Measurements from ENCODE around the gene NXNL1.
"Not testable (repeated sequence)": the region's sequence is repeated elsewhere in the genome, so short reads cannot be mapped to it uniquely, and the experiment has no call there.

NXNL1 gene

GRCh38 chr19:17486545-17487240 lies 26.0 kb upstream of the NXNL1 start:
- no peak overlapping the region for H3K4me3 ChIP-seq (ENCODE audit: low read depth, low read length)

GRCh38 chr19:17484520-17485185 lies 23.9 kb upstream of the NXNL1 start:
- no peak overlapping the region for H3K4me3 ChIP-seq (ENCODE audit: low read depth, low read length)

- no peak overlapping the region for H3K4me3 ChIP-seq (ENCODE audit: low read depth, low read length)
Measured at GRCh38 chr19:17483605-17484002, 22.9 kb upstream of the NXNL1 start.

GRCh38 chr19:17482877-17483604 lies 22.3 kb upstream of the NXNL1 start:
- H3K4me3 ChIP-seq (ENCODE audit: low read depth, low read length): no peak overlapping the region

GRCh38 chr19:17481986-17482385 lies 21.3 kb upstream of the NXNL1 start:
- no peak overlapping the region for H3K4me3 ChIP-seq (ENCODE audit: low read depth, low read length)

GRCh38 chr19:17479325-17479791 lies 18.6 kb upstream of the NXNL1 start:
- no peak overlapping the region for H3K4me3 ChIP-seq (ENCODE audit: low read depth, low read length)

- H3K4me3 ChIP-seq (ENCODE audit: low read depth, low read length): no peak overlapping the region
Measured at GRCh38 chr19:17475541-17476115, 14.9 kb upstream of the NXNL1 start.

GRCh38 chr19:17475011-17475540 lies 14.3 kb upstream of the NXNL1 start:
- not testable (repeated sequence) for H3K4me3 ChIP-seq (ENCODE audit: low read depth, low read length)

GRCh38 chr19:17473041-17473440 lies 12.3 kb upstream of the NXNL1 start:
- no peak overlapping the region for H3K4me3 ChIP-seq (ENCODE audit: low read depth, low read length)

- H3K4me3 ChIP-seq (ENCODE audit: low read depth, low read length): peak overlapping the region; percentile 1
Measured at GRCh38 chr19:17471410-17472125, 10.8 kb upstream of the NXNL1 start.

GRCh38 chr19:17470068-17470841 lies 9.5 kb upstream of the NXNL1 start, which contains the start of gene SLC27A1:
Gene SLC27A1 (plus strand): TSS chr19:17470524. CDS start chr19:17470541, 17 bp downstream.
- H3K4me3 ChIP-seq (ENCODE audit: low read depth, low read length): peak within 1 kb of the TSS; percentile 68

- peak overlapping the region; percentile 68 for H3K4me3 ChIP-seq (ENCODE audit: low read depth, low read length)
Measured at GRCh38 chr19:17469481-17470067, 8.8 kb upstream of the NXNL1 start.

GRCh38 chr19:17469092-17469480 lies 8.4 kb upstream of the NXNL1 start:
- H3K4me3 ChIP-seq (ENCODE audit: low read depth, low read length): peak overlapping the region; percentile 50

GRCh38 chr19:17468302-17469091 lies 7.8 kb upstream of the NXNL1 start:
- H3K4me3 ChIP-seq (ENCODE audit: low read depth, low read length): peak overlapping the region; percentile 50

GRCh38 chr19:17467471-17468301 lies 7.0 kb upstream of the NXNL1 start:
- no peak overlapping the region for H3K4me3 ChIP-seq (ENCODE audit: low read depth, low read length)

GRCh38 chr19:17466487-17466850 lies 5.7 kb upstream of the NXNL1 start:
- H3K4me3 ChIP-seq (ENCODE audit: low read depth, low read length): no peak overlapping the region

GRCh38 chr19:17458970-17459369 lies 1.8 kb downstream of the NXNL1 start:
- H3K4me3 ChIP-seq (ENCODE audit: low read depth, low read length): no peak overlapping the region

- H3K4me3 ChIP-seq (ENCODE audit: low read depth, low read length): no peak overlapping the region
Measured at GRCh38 chr19:17457616-17458015, 3.1 kb downstream of the NXNL1 start.

Measured in iPS-11a (cell line).